GM23248 (cell line): ENCODE data around the gene CEP350.

Experiments
- EZH2 ChIP-seq: fragments of 200-600 bp; sonication (generic); IDR thresholded peaks from 2 replicates; pipeline ENCODE4 v1.6.1; 2018; ENCODE audit warnings: antibody characterized with exemption, mild to moderate bottlenecking; ENCODE audit not compliant: insufficient read depth, poor library complexity, severe bottlenecking
- EZH2phosphoT487 ChIP-seq: fragments of 200-600 bp; sonication (generic); IDR thresholded peaks from 2 replicates; pipeline ENCODE4 v1.6.1; 2018; ENCODE audit warnings: antibody characterized with exemption, moderate library complexity, mild to moderate bottlenecking, low read depth; ENCODE audit not compliant: insufficient read depth

DNA sequence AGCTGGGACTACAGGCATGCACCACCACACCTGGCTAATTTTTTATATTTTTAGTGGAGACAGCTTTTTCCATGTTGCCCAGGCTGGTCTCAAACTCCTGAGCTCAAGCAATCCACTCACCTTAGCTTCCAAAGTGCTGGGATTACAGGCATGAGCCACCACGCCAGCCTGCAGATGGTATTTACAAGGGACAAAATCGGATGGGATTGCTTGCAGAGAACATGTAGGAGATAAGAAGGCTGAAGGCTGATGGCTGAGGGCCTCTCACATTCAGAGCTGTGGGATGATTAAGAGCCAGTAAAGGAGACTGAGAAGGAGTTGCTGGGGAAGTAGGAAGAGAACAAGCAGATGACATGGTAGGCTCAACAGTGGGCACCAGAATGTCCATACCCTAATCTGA lies 176.0 kb downstream of the CEP350 start:
- TF ChIP-seq EZH2phosphoT487 = no peak
- TF ChIP-seq EZH2 = no peak
